GM18526 (cell line): ENCODE data around the gene EPAS1.

Experiments
- POLR2A ChIP-seq: IDR thresholded peaks from 3 replicates; pipeline ENCODE4 v1.6.1; 2011; ENCODE audit not compliant: insufficient read length; ENCODE audit errors: extremely low read depth

The EPAS1 gene

GRCh38 chr2:46375566-46376125, 78.4 kb downstream of the EPAS1 start:
- no peak for TF ChIP-seq POLR2A

DNA sequence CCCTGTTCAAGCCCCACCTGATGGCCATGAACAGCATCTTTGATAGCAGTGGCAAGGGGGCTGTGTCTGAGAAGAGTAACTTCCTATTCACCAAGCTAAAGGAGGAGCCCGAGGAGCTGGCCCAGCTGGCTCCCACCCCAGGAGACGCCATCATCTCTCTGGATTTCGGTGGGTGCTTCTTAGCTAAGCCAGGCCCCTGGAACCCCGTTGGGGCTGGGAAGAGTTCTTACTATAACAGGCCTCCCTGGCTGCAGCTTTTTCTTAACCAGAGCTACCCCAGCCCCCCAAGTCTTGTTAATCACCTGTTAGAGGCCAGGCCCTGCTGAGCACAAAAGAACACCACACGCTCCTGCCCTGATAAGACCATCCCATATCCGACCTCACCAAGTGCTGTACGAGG, 79.4 kb downstream of the EPAS1 start:
- TF ChIP-seq POLR2A = no peak

DNA sequence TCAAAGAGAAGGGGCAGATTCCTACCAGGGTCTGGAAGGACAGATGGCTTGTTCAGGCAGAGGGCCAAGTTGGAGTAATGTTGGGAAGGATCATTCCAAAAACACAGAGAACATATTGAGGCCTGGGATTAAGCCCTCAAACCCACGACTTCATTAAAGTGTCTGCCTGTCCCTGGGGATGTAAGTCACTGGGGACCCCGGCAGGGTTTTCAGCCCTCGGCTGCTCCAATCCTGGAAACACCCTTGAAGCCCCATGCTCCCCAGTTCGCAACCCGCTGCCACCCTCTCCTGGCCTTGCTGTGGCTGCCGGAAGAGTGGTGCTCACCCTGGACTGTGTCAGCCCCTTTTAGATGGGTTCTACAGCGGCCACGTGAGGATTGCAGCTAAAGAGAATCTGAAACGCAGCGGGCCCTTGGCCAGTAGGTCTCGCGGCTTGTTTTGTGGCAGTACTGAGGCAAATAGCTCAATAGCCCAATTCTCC, 79.9 kb downstream of the EPAS1 start:
- TF ChIP-seq POLR2A = no peak

- TF ChIP-seq POLR2A = no peak
Observed at GRCh38 chr2:46377666-46378560, 80.7 kb downstream of the EPAS1 start.

GRCh38 chr2:46378616-46379015, 81.4 kb downstream of the EPAS1 start:
- no peak for TF ChIP-seq POLR2A

GRCh38 chr2:46379213-46380037, 82.2 kb downstream of the EPAS1 start:
- TF ChIP-seq POLR2A = no peak

DNA sequence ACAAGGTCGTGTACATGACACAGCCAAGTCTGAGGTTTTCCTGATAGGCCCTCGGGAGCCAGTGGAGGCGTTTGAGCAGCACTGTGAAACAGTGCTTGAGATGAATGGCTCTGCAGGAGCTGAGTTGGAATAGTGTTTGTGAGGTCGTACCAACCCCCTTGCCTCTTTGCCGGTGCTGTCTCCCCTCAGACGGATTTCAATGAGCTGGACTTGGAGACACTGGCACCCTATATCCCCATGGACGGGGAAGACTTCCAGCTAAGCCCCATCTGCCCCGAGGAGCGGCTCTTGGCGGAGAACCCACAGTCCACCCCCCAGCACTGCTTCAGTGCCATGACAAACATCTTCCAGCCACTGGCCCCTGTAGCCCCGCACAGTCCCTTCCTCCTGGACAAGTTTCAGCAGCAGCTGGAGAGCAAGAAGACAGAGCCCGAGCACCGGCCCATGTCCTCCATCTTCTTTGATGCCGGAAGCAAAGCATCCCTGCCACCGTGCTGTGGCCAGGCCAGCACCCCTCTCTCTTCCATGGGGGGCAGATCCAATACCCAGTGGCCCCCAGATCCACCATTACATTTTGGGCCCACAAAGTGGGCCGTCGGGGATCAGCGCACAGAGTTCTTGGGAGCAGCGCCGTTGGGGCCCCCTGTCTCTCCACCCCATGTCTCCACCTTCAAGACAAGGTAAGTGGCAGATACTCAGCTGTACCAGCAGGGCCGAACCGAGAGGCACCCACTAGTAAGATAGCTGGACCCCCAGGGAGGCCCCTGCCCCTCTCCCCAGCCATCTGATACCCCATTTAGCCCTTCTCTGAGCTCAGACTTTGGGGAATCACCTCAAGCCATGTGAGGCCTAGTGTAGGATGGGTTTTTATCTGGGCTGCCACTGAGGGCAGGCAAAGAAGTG, 83.1 kb downstream of the EPAS1 start:
- no peak for TF ChIP-seq POLR2A

DNA sequence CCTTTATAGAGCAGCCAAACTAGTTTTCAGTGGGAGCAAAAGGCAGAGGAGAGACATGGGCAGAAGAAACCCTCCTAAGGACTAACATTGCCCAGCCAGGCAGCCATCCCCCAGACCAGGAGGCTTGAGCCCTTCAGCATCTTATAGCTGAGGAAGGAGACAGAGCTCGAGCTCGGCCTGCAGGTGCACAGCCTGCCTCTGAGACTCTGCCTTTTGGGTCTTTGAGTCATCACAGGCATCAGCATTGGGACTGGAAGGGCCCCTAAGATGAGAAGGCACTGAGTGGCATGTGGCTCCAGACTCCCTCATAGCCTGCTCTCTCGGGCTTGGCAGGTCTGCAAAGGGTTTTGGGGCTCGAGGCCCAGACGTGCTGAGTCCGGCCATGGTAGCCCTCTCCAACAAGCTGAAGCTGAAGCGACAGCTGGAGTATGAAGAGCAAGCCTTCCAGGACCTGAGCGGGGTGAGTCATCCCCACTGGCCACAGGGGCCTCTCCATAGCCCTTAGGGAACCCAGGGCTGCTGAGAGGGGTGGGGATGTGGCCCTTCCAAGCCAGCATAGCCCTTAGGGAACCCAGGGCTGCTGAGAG, 84.1 kb downstream of the EPAS1 start:
- TF ChIP-seq POLR2A = no peak

GRCh38 chr2:46381871-46382270, 84.7 kb downstream of the EPAS1 start:
- no peak for TF ChIP-seq POLR2A

GRCh38 chr2:46382331-46383112, 85.3 kb downstream of the EPAS1 start:
- TF ChIP-seq POLR2A = no peak

DNA sequence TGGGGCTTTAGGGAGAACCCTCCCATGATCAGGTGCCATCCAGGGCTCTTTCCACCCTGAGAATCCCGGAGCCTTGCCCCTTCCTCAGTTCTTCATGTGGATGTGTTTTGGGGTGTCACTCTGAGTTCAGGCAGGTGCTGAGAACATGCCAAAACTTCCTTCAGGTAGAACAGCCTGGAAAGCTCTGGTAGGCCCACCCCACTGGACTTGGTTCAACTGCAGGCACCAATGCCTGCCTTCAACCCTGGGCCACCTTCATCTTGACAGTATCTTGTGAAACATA, 85.8 kb downstream of the EPAS1 start:
- TF ChIP-seq POLR2A = no peak

DNA sequence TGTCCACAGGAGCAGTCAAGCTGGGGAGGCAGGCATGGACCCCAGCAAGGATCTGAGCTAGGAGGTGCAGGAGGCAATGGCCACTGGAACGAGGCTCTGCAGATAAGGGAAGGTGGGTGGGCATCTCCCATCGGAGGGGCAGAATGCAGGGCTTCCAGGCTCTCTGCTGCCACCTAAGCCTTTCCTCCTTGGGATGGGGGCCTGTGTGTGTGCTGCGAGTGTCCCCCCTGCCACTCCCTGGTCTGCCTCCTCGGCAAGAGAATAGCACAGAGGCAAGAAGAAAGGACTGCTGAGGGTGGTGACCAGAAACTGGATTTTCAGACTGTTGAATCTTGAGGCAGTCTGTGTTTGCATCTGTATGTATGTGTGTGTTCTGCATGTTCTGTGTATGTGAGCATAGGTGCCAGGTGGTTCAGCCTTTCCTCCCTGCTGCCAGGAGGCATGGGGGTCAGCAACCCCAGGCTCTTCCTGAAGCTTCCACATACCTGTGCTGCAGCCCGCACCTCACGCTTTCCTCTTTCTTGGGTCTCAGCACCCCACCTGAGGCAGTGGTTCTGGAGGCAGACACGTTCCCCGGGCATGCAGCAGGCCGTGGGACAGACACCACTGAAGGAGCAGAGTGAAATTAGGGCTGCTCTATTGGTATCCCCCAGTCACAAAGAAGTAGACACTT, 86.7 kb downstream of the EPAS1 start:
- TF ChIP-seq POLR2A = no peak

DNA sequence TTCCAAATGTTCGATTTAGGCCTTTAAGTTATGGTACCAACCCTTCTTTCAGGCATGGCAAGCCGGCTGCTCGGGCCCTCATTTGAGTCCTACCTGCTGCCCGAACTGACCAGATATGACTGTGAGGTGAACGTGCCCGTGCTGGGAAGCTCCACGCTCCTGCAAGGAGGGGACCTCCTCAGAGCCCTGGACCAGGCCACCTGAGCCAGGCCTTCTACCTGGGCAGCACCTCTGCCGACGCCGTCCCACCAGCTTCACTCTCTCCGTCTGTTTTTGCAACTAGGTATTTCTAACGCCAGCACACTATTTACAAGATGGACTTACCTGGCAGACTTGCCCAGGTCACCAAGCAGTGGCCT, 87.2 kb downstream of the EPAS1 start:
- no peak for TF ChIP-seq POLR2A
